CD4-positive, alpha-beta T cell treated with Interleukin-17A for 4 hours (primary cell): ENCODE results near the gene KCNA1.

Source experiments
- DNase-seq: peaks from one replicate; pipeline ENCODE4 v3.0.0-alpha.2; 2020; ENCODE audit warnings: mixed read lengths

Gene KCNA1

GRCh38 chr12:4962539-4963486, 53.1 kb downstream of the KCNA1 start:
- DNase-seq = no peak
